PC-3 (cell line): ENCODE results near the gene KRT6C. TPM values are rescaled to one million over a fixed set of nuclear protein-coding genes. Genes with fewer than 3 reads are reported as not detected.

ENCODE experiments used
- ATAC-seq: fragments of 200-7000 bp; cut with Tn5 transposase; 2 replicates; pipeline ENCODE4 v1.9.1; 2020; ENCODE audit warnings: mild to moderate bottlenecking, moderate library complexity
- Bru-seq: library from RNA; stranded (reverse); fragments of 400-500 nt; gene quantifications from one replicate; lab custom pipeline; 2021; lab: Mats Ljungman, UMichigan
- BruChase-seq, 2 experiments: library from RNA; stranded (reverse); fragments of 400-500 nt; gene quantifications; one replicate each; lab custom pipeline; 2021; lab: Mats Ljungman, UMichigan
- BruUV-seq: library from RNA; stranded (reverse); fragments of 400-500 nt; replicated peaks from 2 replicates; lab custom pipeline; 2021; lab: Mats Ljungman, UMichigan
- CTCF ChIA-PET: fragments of 300-600 bp; sonication (Branson Sonifier 250); formaldehyde crosslinking; loops from one replicate; lab custom pipeline; 2022; ENCODE audit warnings: antibody characterized with exemption; lab: Charles Lee
- POLR2A ChIA-PET: fragments of 300-600 bp; sonication (Branson Sonifier 250); formaldehyde crosslinking; loops from one replicate; lab custom pipeline; 2022; ENCODE audit warnings: antibody characterized with exemption; ENCODE audit not compliant: unreplicated experiment; lab: Charles Lee
- DNase-seq: peaks from one replicate; pipeline ENCODE4 v3.0.0-alpha.2; 2015
- H2AFZ ChIP-seq: fragments of 300-600 bp; sonication (generic); 2 replicates; pipeline ENCODE4 v1.6.0; 2016; ENCODE audit warnings: antibody characterized with exemption, low read length
- H3F3A ChIP-seq: fragments of 300-600 bp; sonication (generic); one replicate; pipeline ENCODE4 v1.6.0; 2017; ENCODE audit warnings: antibody characterized with exemption, low read length, control low read depth, mild to moderate bottlenecking; ENCODE audit not compliant: unreplicated experiment
- H3K27ac ChIP-seq: fragments of 300-600 bp; sonication (generic); 2 replicates; pipeline ENCODE4 v1.5.1; 2016; ENCODE audit warnings: mild to moderate bottlenecking, low read length
- H3K27me3 ChIP-seq: fragments of 300-600 bp; sonication (generic); 2 replicates; pipeline ENCODE4 v1.6.1; 2016; ENCODE audit warnings: low read length, mixed read lengths
- H3K36me3 ChIP-seq: fragments of 300-600 bp; sonication (generic); 2 replicates; pipeline ENCODE4 v1.6.1; 2016; ENCODE audit warnings: low read depth, mixed run types, low read length, mixed read lengths
- H3K4me1 ChIP-seq: fragments of 300-600 bp; sonication (generic); 2 replicates; pipeline ENCODE4 v1.5.1; 2016; ENCODE audit warnings: low read length; ENCODE audit not compliant: insufficient read depth
- H3K4me2 ChIP-seq: fragments of 300-600 bp; sonication (generic); 2 replicates; pipeline ENCODE4 v1.6.0; 2016; ENCODE audit warnings: low read length
- H3K4me3 ChIP-seq: fragments of 300-600 bp; sonication (generic); 2 replicates; pipeline ENCODE4 v1.5.1; 2016; ENCODE audit warnings: mild to moderate bottlenecking, low read length, mixed read lengths
- H3K79me2 ChIP-seq: fragments of 300-600 bp; sonication (generic); 2 replicates; pipeline ENCODE4 v1.6.1; 2017; ENCODE audit warnings: low read length, mixed read lengths
- H3K9ac ChIP-seq: fragments of 300-600 bp; sonication (generic); 2 replicates; pipeline ENCODE4 v1.6.0; 2016; ENCODE audit warnings: mild to moderate bottlenecking, low read length
- H3K9me2 ChIP-seq: fragments of 300-600 bp; sonication (generic); replicated peaks from 2 replicates; pipeline ENCODE4 v1.6.1; 2016; ENCODE audit warnings: mixed run types, low read length, mixed read lengths
- H3K9me3 ChIP-seq: fragments of 300-600 bp; sonication (generic); 2 replicates; pipeline ENCODE4 v1.6.1; 2016; ENCODE audit warnings: low read length, mixed read lengths
- H4K20me1 ChIP-seq: fragments of 300-600 bp; sonication (generic); 2 replicates; pipeline ENCODE4 v1.6.1; 2016; ENCODE audit warnings: low read length, mixed read lengths
- CTCF ChIP-seq: fragments of 300-600 bp; sonication (generic); conservative IDR thresholded peaks from 2 replicates; pipeline ENCODE4 v1.5.1; 2017; ENCODE audit warnings: antibody characterized with exemption, low read depth, mild to moderate bottlenecking, low read length
- EZH2 ChIP-seq: fragments of 300-600 bp; sonication (generic); IDR thresholded peaks from one replicate; pipeline ENCODE4 v1.6.1; 2017; ENCODE audit warnings: antibody characterized with exemption, mild to moderate bottlenecking, low read length; ENCODE audit not compliant: unreplicated experiment
- EZH2phosphoT487 ChIP-seq: fragments of 300-600 bp; sonication (generic); IDR thresholded peaks from 2 replicates; pipeline ENCODE4 v1.6.1; 2018; ENCODE audit warnings: mild to moderate bottlenecking, antibody characterized with exemption, low read length, borderline replicate concordance
- intact Hi-C: fragments of 100-400 bp; cut with micrococcal nuclease; formaldehyde crosslinking; loops from 2 replicates; pipeline ENCODE4 v1.9.0; 2023
- long read RNA-seq: library from polyadenylated mRNA; unstranded; transcript quantifications from one replicate; pipeline ENCODE4 v2.0.0, GENCODE V29; 2021; ENCODE audit not compliant: unreplicated experiment
- total RNA-seq: library from RNA; depleted of rRNA; stranded (reverse); fragments of >200 nt; gene quantifications from 2 replicates; pipeline ENCODE4 v1.2.3, GENCODE V29; 2014; rRNA removed

The KRT6C gene
- total RNA-seq (not detected in 2 replicates), Bru-seq, nascent RNA (not detected), BruChase-seq, experiment 1, labeled RNA remaining after a 6-hour chase (not detected), BruChase-seq, experiment 2, labeled RNA remaining after a 2-hour chase (not detected)
- long read RNA-seq, result 0 reads

GRCh38 chr12:52473768-52474167 is at the start of gene KRT6C:
TSS of gene KRT6C (minus strand) at chr12:52473805. CDS start at chr12:52473737, 68 bp downstream.
- ATAC-seq (no peak), DNase-seq (peak; percentile 4)
- H3K4me2 ChIP-seq, result no peak within 1 kb of the TSS
- no peak within 1 kb of the TSS for H3K27ac ChIP-seq
- H3F3A ChIP-seq, result no peaks in the 10 kb centered on the region
- no peak for TF ChIP-seq EZH2phosphoT487
- TF ChIP-seq EZH2, result no peak
- no peak for TF ChIP-seq CTCF
- no peaks in the 10 kb centered on the region for H3K4me1 ChIP-seq
- BruUV-seq, result no TSS peak
- H3K27me3 ChIP-seq, result no peaks in the 10 kb centered on the region
- no peaks in the 10 kb centered on the region for H3K79me2 ChIP-seq
- ChIA-PET POLR2A (no interaction called here), CTCF (interaction anchor here (1.0 kb wide), 1 partner anchor 78 kb away, joined by 3 read pairs; no protein-coding TSS in a partner anchor)
- no peaks in the 10 kb centered on the region for H3K9me2 ChIP-seq
- H3K36me3 ChIP-seq, result no peaks in the 10 kb centered on the region
- no peaks in the 10 kb centered on the region for H3K9me3 ChIP-seq
- no peak within 1 kb of the TSS for H3K4me3 ChIP-seq
- H4K20me1 ChIP-seq, result no peaks in the 10 kb centered on the region
- H2AFZ ChIP-seq, result no peak within 1 kb of the TSS
- intact Hi-C loops, result no loop called here
- no peak within 1 kb of the TSS for H3K9ac ChIP-seq

- H3F3A ChIP-seq, result no peaks in the 10 kb centered on the region
- intact Hi-C loops, result no loop called here
- no peaks in the 10 kb centered on the region for H3K36me3 ChIP-seq
- BruUV-seq, result no TSS peak
- ATAC-seq (no peak), DNase-seq (no peak)
- no peaks in the 10 kb centered on the region for H3K9me3 ChIP-seq
- no peak overlapping the region for H3K4me3 ChIP-seq
- no peak overlapping the region for H3K4me2 ChIP-seq
- H2AFZ ChIP-seq, result no peak overlapping the region
- CTCF ChIA-PET, result no interaction called here
- H3K9me2 ChIP-seq, result no peaks in the 10 kb centered on the region
- H3K4me1 ChIP-seq, result peaks cover 15% of the 10 kb centered on the region
- POLR2A ChIA-PET, result no interaction called here
- no peaks in the 10 kb centered on the region for H4K20me1 ChIP-seq
- TF ChIP-seq EZH2phosphoT487 (no peak), EZH2 (no peak), CTCF (no peak)
- H3K27me3 ChIP-seq, result no peaks in the 10 kb centered on the region
- H3K79me2 ChIP-seq, result no peaks in the 10 kb centered on the region
- H3K27ac ChIP-seq, result no peak overlapping the region
- H3K9ac ChIP-seq, result no peak overlapping the region
These were observed 48.9 kb upstream of the KRT6C start for GRCh38 chr12:52522346-52523011.
